IgD-negative memory B cell (primary cell): Measurements from ENCODE around the gene PLAU. TPM values are rescaled to one million over a fixed set of nuclear protein-coding genes. Genes with fewer than 3 reads are reported as not detected.
"Not testable (repeated sequence)": the region's sequence is repeated elsewhere in the genome, so short reads cannot be mapped to it uniquely, and the experiment has no call there.

Experiments used
- H3K27ac Mint-ChIP-seq, 3 donors: one replicate each; pipeline ENCODE4 v1.8.0; 2020 to 2022; ENCODE audit warnings: mild to moderate bottlenecking in 3 of 3, mixed read lengths in 3 of 3, moderate library complexity in 1 of 3
- H3K27me3 Mint-ChIP-seq: one replicate; pipeline ENCODE4 v1.8.0; 2021; ENCODE audit warnings: mixed read lengths
- H3K36me3 Mint-ChIP-seq: one replicate; pipeline ENCODE4 v1.8.0; 2020; ENCODE audit warnings: mild to moderate bottlenecking, mixed read lengths
- H3K4me1 Mint-ChIP-seq, 3 donors: one replicate each; pipeline ENCODE4 v1.8.0; 2020 to 2022; ENCODE audit warnings: mixed read lengths in 3 of 3, mild to moderate bottlenecking in 1 of 3
- H3K4me3 Mint-ChIP-seq, 4 donors: one replicate each; pipeline ENCODE4 v1.8.0; 2020 to 2022; ENCODE audit warnings: mild to moderate bottlenecking in 4 of 4, mixed read lengths in 4 of 4, moderate library complexity in 3 of 4
- H3K9me3 Mint-ChIP-seq, 3 donors: one replicate each; pipeline ENCODE4 v1.8.0; 2020 to 2021; ENCODE audit warnings: mixed read lengths in 3 of 3, mild to moderate bottlenecking in 1 of 3
- polyA plus RNA-seq: library from polyadenylated mRNA; unstranded; fragments of 300-500 nt; fragmentation: Illumina TruSeq; gene quantifications from one replicate; pipeline ENCODE4 v1.2.3, GENCODE V29; 2021

PLAU gene
- polyA plus RNA-seq, 1 donor from 2014 or later = not detected

GRCh38 chr10:73956476-73957359, 45.8 kb downstream of the PLAU start:
- Mint-ChIP-seq H3K36me3 (peaks cover 4% of the 10 kb centered on the region), H3K4me1 (peaks cover 42 to 54% (median 44%) of the 10 kb centered on the region in 3 donors), H3K27ac (peak overlapping the region; percentile 98), H3K27me3 (no peaks in the 10 kb centered on the region), H3K4me3 (peak overlapping the region; percentile 53 to 94 (median 88)), H3K9me3 (no peaks in the 10 kb centered on the region)

GRCh38 chr10:73959484-73960243, 48.7 kb downstream of the PLAU start:
- H3K27me3 Mint-ChIP-seq = no peaks in the 10 kb centered on the region
- peaks cover 41 to 47% (median 43%) of the 10 kb centered on the region in 3 donors for H3K4me1 Mint-ChIP-seq
- peak overlapping the region in 3 of 4 donors; percentile 13 to 76 (median 75) for H3K4me3 Mint-ChIP-seq
- H3K9me3 Mint-ChIP-seq = no peaks in the 10 kb centered on the region
- peaks cover 4% of the 10 kb centered on the region for H3K36me3 Mint-ChIP-seq
- H3K27ac Mint-ChIP-seq = peak overlapping the region; percentile 70 to 93 (median 81)

- H3K36me3 Mint-ChIP-seq = peaks cover 4% of the 10 kb centered on the region
- peaks cover 23 to 29% (median 26%) of the 10 kb centered on the region in 3 donors for H3K4me1 Mint-ChIP-seq
These were observed 51.5 kb downstream of the PLAU start for GRCh38 chr10:73962386-73962785.

GRCh38 chr10:73963533-73963932, 52.6 kb downstream of the PLAU start:
- peaks cover 21 to 24% (median 22%) of the 10 kb centered on the region in 3 donors for H3K4me1 Mint-ChIP-seq
- not testable (repeated sequence) for H3K4me3 Mint-ChIP-seq, H3K27me3 Mint-ChIP-seq, H3K27ac Mint-ChIP-seq, H3K36me3 Mint-ChIP-seq, H3K9me3 Mint-ChIP-seq

More at GRCh38 chr10:73962386-73962785, 51.5 kb downstream of the PLAU start:
- H3K27me3 Mint-ChIP-seq = peaks cover 2% of the 10 kb centered on the region
- H3K4me3 Mint-ChIP-seq = no peak overlapping the region
- H3K9me3 Mint-ChIP-seq = no peaks in the 10 kb centered on the region
- peak overlapping the region in 1 of 3 donors; percentile 51 for H3K27ac Mint-ChIP-seq

- Mint-ChIP-seq H3K27ac (no peak overlapping the region), H3K4me3 (peak overlapping the region in 1 of 4 donors; percentile 33), H3K36me3 (peaks cover 4% of the 10 kb centered on the region)
These were observed 53.8 kb downstream of the PLAU start for GRCh38 chr10:73964743-73965142.

GRCh38 chr10:73965267-73965889, 54.4 kb downstream of the PLAU start:
- not testable (repeated sequence) for H3K27me3 Mint-ChIP-seq, H3K36me3 Mint-ChIP-seq, H3K27ac Mint-ChIP-seq, H3K4me3 Mint-ChIP-seq, H3K4me1 Mint-ChIP-seq, H3K9me3 Mint-ChIP-seq

More at GRCh38 chr10:73964743-73965142, 53.8 kb downstream of the PLAU start:
- Mint-ChIP-seq H3K4me1 (peaks cover 12 to 14% (median 14%) of the 10 kb centered on the region in 3 donors), H3K9me3 (no peaks in the 10 kb centered on the region), H3K27me3 (peaks cover 2% of the 10 kb centered on the region)

- H3K27me3 Mint-ChIP-seq = peaks cover 2% of the 10 kb centered on the region
- H3K4me3 Mint-ChIP-seq = no peak overlapping the region
- H3K9me3 Mint-ChIP-seq = no peaks in the 10 kb centered on the region
- peaks cover 3 to 5% (median 4%) of the 10 kb centered on the region in 3 donors for H3K4me1 Mint-ChIP-seq
- H3K36me3 Mint-ChIP-seq = peaks cover 1% of the 10 kb centered on the region
- no peak overlapping the region for H3K27ac Mint-ChIP-seq
These were observed 55.2 kb downstream of the PLAU start for GRCh38 chr10:73965890-73966768.

- no peak overlapping the region for H3K27ac Mint-ChIP-seq
- no peaks in the 10 kb centered on the region for H3K9me3 Mint-ChIP-seq
- peaks cover 0 to 2% (median 1%) of the 10 kb centered on the region in 3 donors for H3K4me1 Mint-ChIP-seq
- H3K4me3 Mint-ChIP-seq = no peak overlapping the region
- peaks cover 1% of the 10 kb centered on the region for H3K36me3 Mint-ChIP-seq
- peaks cover 2% of the 10 kb centered on the region for H3K27me3 Mint-ChIP-seq
These were observed 56.1 kb downstream of the PLAU start for GRCh38 chr10:73967022-73967429.

Other genes starting within 250 kb of the PLAU start
- gene AGAP5, start 213.0 kb upstream of the PLAU start, polyA plus RNA-seq = 0.99 TPM
- gene SEC24C, start 166.8 kb upstream of the PLAU start, polyA plus RNA-seq = 31.8 TPM
- gene CHCHD1, start 129.1 kb upstream of the PLAU start, polyA plus RNA-seq = 54.4 TPM
- gene ZSWIM8, start 125.5 kb upstream of the PLAU start, polyA plus RNA-seq = 15.2 TPM
- gene NDST2, start 99.5 kb upstream of the PLAU start, polyA plus RNA-seq = 21.4 TPM
- 7.2 TPM for gene CAMK2G, start 36.6 kb upstream of the PLAU start, polyA plus RNA-seq
- gene VCL, start 87.0 kb downstream of the PLAU start, polyA plus RNA-seq = 44.2 TPM
- gene AP3M1, start 239.7 kb downstream of the PLAU start, polyA plus RNA-seq = 28.1 TPM
- 196 TPM for gene ADK, start 240.1 kb downstream of the PLAU start, polyA plus RNA-seq